HG02763 (cell line): ENCODE measurements around the gene HMCN2.

Experiments used
- ATAC-seq: cut with Tn5 transposase; IDR thresholded peaks from one replicate; pipeline ENCODE4 v1.9.1; 2021; ENCODE audit warnings: mild to moderate bottlenecking, moderate library complexity; ENCODE audit not compliant: unreplicated experiment

Gene HMCN2

DNA sequence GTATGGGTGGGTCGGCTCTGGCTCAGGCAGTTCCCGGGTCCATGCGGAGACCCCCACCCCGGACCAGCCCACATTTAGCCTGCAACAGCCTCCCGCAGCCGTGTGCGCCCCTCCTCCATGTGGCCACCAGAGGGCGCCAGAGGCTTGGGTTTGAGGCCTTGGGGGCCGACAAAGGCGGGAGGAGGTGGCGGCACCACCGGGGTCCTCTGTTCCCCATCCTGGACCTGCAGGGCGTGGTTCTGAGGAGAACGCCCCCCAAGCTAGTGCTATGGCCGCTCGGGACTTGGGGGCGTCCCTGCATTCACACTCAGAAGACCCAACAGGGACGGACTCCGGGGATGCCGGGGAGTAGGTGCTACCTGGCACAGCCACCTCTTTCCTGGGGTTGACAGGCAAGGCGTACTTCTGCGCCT lies 195.7 kb downstream of the HMCN2 start:
- ATAC-seq = no peak

DNA sequence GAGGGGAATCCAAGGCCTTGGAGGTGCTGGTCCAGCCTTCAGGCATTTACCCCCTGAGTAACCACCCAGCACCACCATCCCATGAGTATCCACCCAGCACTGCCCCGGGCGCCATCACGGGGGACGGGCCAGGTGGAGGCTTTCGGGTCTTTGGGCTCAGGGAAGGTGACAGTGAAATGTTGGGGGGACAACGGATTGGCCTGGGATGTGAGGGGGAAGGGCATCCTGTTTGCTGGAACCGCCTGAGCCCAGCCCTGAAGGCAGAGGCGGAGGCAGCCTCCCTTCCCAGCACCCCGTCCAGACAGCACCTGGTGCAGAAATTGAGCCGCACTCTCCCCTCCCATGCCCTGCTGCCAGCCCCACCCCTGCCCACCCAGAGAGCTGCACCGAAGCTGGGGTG lies 196.2 kb downstream of the HMCN2 start:
- ATAC-seq = no peak

DNA sequence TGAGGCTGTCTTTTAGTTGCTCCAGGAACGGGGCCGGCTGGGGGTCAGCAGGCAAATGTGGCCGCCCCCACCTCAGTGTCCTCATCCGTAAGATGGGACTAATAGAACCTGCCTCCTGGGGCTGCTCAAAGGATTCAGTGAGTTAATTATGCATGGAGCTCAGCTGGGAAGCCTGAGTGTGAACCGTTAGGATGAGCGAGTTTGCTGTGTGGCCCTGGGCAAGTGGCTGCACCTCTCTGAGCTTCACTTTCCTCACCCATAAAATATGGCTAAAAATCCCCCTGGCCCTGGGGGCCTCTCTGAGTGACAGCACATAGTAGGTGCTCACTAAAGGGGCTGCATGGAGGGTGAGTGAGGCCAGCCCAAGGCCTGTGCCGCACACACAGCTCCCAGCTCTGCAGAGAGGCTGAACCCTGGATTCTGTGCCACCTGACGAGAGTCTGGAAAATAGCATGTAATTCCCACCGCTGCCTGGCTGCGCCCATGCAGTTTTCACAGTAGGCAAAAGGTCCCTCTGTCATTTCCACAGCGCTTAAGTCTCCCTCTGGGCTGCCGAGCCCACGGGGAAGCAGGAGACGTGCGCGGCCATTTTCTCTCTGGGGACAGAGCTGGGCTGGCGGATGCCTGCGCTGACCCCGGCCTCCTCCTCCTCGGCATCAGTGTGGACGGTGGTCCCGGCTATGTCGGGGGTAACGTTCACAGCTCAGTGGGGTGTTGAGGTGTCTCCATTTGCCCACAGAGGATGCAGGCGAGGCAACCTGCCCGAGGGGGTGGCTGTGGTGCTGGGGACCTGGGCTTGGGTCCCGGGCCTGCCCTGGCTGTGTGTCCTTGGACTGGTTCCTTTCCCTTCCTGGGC lies 197.4 kb downstream of the HMCN2 start:
- ATAC-seq = no peak

DNA sequence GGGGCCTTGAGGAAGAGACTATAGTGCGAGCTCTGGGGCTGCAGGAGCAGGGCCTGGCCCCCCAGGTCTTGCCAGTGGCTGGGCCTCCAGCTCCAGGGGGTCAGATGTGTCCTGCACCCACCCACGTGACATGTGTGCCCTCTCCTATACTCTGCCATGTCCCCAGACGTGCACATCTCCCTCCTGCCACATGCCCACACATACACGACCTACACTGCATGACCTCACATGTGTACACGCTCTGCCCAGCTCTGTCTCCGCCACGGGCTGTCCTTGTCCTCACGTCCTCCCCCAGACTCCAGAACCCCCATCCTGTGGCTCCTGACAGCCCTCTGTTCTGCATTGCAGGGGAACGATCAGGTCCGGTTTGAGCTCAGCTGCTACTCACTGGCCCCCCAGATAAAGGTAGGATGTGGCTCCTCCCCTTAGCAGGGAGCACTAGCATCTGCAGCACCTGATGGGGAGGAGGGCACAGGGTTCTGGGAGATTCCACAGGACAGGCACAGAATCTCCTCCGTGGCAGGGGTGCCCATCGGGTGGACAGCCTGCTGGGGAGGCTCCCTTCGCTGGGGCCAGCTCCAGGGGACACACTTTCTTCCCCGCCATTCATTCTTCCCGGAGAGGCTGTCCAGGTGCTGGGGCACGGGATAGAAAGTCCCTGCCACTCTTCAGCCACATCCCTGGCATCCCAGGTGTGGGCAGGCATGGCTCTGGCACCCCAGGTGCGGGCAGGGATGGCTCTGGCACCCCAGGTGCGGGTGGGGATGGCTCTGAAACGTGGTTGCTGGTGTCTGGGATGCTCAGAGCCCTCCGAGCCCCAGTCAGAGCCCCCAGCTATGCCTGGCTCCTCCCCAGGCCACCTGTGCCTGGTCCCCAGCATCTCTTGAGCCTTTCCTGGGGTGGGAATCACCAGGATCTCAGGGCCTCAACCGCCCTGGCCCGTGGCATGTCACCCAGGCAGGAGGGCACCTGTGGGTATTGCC lies 198.5 kb downstream of the HMCN2 start:
- ATAC-seq = no peak

DNA sequence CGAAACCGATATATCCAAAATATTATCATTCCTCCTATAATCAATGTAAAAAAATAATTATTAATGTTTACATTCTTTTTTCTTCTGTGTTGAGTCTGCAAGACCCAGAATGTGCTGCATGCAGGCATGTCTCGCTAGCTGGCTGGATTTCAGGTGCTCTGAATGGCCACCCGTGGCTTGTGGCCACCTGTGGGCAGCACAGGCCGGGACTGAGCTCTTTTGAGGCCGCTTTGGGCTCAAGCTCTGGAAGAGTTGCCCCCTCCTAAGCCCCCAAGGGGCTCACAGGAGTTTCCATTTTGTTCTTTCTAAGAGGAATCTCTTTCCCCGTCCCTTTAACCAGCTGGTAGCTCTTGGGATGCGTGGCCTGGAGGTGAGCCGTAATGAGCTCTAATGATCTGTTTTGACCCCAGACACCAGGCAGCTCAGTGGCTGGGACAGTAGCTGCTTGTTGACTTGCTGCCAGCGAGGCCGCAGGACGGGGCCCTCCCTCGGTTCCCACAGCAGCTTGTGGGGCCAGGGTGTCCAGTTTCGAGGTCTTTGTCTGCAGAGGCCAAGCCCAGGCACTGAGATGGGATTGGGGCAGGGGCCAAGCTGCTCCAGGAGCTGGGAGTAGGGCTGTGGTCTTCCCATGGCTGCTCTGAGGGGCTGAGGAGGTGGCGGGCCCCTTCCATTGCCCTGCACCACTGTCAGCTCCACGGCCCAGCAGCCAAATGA lies 200.0 kb downstream of the HMCN2 start:
- no peak for ATAC-seq

DNA sequence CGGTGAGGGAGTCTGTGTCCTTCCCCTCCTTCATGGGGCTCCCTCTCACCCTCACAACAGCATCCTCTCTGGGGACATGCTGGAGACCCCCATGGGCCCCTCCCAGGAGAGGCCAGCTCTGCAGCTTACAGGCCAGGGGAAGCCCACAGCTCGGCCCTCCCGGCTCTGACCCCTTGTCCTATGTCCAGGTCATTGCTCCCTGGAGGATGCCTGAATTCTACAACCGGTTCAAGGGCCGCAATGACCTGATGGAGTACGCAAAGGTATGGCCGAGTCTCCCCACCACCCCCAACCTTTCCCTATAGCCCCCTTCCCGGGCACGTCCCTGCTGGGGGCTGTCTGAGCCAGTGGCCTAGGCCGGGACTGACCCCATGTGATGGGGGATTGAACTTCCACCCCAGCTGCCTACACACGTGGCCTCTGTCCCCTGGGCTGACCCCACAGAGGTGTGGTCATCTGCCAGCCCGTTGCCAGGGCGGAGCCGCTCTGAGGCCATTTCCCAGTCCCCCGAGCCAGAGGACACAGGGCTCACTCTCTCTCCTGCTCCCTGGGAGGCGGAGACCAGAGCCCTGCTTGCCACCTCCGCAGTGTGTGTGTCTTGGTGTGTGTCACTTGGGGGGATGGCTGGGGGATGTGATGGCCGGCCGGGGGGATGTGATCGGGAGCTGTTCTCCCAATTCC lies 201.1 kb downstream of the HMCN2 start:
- no peak for ATAC-seq

DNA sequence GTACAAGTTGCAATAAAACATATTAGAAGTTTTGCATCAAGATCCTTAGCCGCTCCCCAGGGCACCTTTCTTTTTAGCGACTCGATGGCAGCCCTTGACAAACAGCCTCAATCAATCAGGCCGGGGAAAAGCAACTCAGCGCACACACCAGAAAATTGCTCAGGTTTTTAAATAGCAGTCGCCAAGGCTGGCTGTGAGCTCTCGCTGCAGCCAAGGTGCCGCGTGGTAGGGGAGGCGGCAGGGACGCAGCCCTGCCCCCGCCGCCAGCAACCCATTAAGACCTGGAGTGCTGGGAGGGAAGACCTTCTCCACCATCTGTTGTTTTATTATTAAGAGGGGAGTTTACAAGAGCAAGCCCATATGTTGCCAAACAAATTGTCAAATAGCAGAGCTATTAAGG lies 201.8 kb downstream of the HMCN2 start:
- ATAC-seq = no peak

DNA sequence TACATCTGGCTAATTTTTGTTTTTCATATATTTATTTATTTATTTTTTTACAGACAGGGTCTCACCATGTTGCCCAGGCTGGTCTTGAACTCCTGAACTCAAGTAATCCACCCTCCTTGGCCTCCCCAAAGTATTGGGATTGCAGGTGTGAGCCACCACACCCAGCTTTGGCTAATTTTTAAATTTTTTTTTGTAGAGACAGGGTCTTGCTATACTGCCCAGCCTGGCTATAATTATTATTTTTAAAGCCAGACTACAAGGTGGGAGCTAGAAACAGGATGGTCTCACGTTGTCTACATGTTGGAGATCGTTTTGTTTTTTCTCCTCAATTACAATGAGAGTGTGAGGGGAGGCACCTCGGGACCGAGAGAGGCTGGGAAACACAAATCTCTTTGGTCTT lies 203.0 kb downstream of the HMCN2 start:
- ATAC-seq = no peak

DNA sequence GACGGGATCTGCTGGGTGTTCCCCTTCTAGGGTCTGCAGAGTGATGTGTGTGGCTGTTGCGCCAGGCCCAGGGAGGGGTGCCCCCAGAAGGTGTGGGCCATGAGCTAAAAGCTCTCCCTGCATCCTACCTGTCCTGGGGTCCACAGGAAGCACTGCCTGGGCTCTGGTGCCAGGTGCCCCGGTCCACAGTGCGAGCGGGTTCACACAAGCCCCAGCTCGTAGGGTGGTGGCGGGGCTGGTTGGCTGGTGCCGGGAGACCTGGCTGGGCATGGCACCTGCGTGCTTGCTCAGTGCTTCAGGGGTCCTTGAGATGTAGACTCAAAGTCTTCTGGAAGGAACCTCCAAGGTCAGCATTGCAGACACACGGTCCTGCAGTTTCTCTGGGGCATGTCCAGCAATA lies 204.7 kb downstream of the HMCN2 start:
- ATAC-seq = no peak

DNA sequence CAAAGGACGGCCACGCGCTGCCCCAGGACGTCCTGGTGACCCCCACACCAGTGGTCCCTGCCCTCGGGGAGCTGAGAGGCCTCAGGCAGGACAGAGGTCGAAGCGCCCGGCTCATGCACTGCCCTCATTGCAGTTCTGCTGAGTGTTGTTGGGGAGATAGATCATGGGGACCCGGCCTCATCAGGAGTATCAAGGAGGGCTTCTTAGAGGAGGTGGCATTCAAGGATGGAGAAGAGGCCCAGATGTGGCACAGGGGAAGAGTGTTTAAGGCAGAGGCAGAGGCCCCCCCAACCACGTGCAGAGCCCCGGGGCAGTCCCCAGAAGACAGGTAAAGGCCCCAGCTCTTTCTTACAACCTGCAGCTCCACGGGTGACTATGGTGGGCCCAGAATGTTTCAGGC lies 205.4 kb downstream of the HMCN2 start:
- no peak for ATAC-seq

DNA sequence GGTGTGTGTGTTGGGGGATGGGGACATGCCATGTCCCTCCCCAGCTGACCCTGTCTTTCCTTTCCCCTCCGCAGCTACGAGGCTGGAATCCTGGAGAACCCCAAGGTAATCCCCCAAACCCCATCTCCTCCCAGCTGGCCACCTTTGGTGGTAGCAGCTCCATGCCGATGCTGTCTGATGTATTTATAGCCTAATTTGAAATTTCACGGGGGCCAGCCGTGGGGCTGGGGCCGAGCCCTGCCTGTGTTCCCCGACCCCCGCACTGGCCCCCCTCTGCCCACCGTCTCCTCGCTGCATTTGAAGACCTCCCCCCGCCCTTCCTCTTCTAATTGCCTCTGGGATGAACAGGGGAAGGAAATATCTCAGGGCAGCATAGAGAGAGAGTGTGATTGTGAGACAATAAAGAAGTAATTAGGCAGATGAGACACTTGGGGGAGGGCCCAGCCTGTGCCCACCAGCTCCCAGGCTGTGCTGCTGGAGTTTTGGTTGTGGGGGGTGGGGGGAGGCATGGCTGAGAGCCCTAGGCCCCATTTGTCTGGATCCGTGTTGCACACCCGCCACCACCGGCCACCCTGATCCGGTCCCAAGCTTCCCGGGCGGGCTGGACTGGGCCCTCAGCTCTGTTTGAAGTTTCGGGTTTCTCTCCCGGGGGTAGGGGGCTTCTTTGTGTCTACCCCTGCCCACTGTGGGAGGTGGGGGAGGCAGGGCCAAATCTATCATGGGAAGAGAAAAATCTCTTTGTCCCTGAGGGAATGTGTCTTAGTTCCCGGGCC lies 206.0 kb downstream of the HMCN2 start:
- ATAC-seq = no peak

DNA sequence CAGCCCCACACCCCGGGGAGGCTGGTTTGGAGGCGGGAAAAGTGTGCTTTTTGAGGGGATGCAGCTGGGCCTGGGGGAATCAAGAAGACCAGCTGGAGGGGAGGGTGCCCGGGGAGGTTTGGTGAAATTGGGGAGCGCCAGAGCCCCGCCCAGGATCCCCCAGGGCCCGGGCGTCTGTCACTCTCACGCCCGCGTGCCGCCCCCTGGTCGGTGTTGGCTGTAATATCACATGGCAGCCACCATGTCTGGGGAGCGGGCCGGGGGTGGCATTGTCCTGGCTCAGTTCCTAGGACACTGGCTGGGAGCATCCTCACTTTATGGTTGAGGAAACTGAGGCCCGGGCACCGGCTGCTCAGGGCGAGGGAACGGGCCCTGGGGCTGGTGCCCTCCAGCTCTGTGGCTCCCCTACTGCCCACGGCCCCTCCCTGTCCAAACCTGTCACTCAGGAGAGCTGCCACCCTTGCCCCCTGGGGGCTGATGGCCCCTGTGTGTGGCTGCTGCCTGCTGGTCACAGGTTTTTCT lies 206.7 kb downstream of the HMCN2 start:
- ATAC-seq = no peak

DNA sequence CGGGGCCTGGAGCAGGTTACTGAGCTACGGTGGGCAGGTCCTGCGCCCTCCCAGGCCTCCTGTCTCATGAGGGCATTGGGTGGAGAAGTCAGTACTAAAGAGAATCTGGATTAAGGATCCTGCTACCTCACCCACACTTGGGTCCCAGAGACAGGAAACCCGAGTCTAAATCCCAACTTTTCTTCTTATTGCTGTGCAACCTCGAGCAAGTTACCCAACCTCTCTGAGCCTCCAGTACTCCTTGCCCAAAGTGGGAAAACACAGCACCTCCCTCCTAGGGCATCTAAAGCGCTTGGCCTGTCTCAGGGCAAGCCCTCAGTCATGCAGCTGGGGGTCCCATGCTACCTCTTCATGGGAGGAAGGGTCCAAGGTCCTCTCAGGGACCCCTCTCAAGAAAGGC lies 207.4 kb downstream of the HMCN2 start:
- ATAC-seq = no peak

DNA sequence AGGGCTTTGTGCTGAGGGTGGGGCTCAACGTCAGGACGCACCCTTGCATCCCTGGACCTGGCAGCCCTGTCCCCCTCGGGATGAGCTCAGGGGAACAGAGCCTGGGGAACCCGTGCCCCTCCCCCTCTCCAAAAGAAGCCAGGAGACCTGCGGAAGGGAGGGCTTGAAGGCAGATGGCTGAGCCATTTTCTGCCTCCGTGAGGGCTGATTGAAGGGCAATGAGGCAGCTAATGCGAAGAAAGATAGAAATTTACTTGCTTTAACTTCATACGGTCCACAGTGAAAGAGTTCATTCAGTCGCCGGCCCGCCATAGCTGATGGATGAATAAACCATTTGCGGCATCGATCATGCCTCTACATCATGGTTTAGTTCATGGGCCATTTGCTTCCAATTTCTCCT lies 208.0 kb downstream of the HMCN2 start:
- no peak for ATAC-seq

DNA sequence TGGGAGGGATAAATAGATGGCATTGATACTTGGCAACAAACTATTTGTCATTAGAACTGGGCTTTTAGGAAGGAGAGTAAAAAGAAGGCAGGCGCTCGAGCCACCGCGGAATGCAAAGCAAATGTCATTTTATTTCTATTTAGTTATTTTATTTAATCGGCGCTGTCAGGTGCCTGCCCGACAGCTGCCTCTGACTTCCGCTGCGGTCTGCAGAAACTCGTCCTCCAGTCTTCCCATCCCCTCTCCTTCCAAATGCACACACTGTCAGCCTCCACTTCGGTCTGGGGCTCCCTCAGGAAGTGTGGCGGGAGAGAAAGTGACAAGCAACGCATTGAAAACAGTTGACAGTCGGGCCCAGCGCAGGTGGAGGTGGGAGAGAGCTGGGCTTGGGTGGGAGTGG lies 208.5 kb downstream of the HMCN2 start:
- no peak for ATAC-seq

DNA sequence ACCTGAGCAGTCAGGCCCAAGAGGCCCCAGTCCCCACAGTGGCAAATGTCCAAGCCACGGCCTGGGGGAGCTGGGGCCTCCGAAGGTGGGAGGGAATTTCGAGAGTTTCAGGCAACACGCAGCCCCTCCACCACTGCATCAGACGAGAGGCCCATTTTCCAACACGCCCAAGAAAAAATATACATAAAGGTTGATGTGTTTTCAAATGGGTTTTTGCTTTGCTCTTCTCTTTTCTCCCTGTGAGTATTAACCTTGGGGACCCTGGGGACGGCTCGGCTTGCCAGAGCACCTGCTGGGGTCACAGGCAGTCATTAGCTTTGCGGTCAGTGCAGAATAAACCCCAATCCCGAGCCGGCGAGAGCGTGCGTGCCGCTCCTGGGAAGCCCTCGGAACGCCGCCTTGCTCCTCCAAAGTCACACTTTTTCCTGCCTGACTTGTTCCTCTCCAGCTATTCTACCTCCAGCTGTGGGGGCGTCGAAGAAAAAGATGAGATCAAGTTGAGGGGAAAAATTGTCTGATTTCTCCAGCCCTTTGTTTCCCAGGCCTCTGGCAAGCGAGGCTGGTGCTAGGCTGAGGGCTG lies 210.7 kb downstream of the HMCN2 start:
- no peak for ATAC-seq

DNA sequence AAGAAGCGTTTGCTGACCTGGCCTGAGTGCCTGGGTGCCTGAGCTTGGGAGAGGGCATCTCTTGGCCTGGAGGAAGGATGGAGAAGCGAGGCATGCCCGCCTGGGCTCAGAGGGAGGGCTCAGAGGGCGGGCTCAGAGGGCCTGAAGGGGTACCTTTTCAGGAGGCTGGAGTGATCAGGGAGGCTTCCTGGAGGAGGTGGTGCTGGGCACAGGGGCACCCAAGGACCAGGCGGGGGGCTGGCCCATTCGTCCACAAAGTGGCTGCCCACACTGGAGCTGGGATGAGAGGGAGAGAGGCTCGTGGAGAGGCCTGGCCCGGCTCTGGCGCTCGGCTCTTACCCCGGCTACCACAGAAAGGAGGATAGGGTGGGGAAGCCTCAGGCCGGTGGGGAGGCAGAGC lies 212.0 kb downstream of the HMCN2 start:
- ATAC-seq = no peak

DNA sequence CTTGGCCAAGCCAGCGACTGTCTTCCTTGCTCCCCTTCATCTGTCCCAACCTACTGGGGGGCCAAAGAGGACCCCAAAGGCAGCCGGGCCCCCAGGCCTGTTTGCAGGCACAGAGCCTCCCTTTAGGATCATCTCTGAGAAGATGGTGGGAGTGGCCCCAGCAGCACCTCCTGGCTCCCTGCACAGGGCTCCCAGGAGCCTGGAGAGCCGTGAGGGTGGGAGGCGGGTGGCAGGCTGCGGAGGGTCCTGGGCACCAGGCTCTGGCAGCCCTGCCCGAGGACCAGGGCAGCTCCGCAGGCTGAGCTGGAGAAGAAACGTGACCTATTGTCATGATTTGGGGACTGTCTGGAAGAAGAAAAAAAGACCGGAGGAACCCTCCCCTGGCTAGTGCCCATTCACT lies 212.6 kb downstream of the HMCN2 start:
- ATAC-seq = no peak
